Neural crest cell (in vitro differentiated cells): ENCODE results near the gene ZNF516. TPM values are rescaled to one million over a fixed set of nuclear protein-coding genes. Genes with fewer than 3 reads are reported as not detected.

ENCODE experiments used
- DNase-seq: peaks from one replicate; pipeline ENCODE4 v3.0.0; 2021; ENCODE audit warnings: low read depth, mixed read lengths, low spot score
- H3K27ac Mint-ChIP-seq: one replicate; pipeline ENCODE4 v1.8.0; 2021; ENCODE audit warnings: mild to moderate bottlenecking, mixed read lengths; ENCODE audit not compliant: unreplicated experiment
- H3K27me3 Mint-ChIP-seq: 2 replicates; pipeline ENCODE4 v1.8.0; 2021; ENCODE audit warnings: low read depth, mild to moderate bottlenecking, mixed read lengths
- H3K36me3 Mint-ChIP-seq: 2 replicates; pipeline ENCODE4 v1.8.0; 2021; ENCODE audit warnings: low read depth, mild to moderate bottlenecking, mixed read lengths
- H3K4me1 Mint-ChIP-seq: 2 replicates; pipeline ENCODE4 v1.8.0; 2021; ENCODE audit warnings: mixed read lengths
- H3K4me3 Mint-ChIP-seq: one replicate; pipeline ENCODE4 v1.8.0; 2021; ENCODE audit warnings: mild to moderate bottlenecking, mixed read lengths
- H3K9me3 Mint-ChIP-seq: 2 replicates; pipeline ENCODE4 v1.8.0; 2021; ENCODE audit warnings: mixed read lengths
- CTCF ChIP-seq: fragments of 200-600 bp; sonication (generic); conservative IDR thresholded peaks from 2 replicates; pipeline ENCODE4 v1.5.0; 2021; ENCODE audit warnings: antibody characterized with exemption, mild to moderate bottlenecking
- total RNA-seq: library from RNA; stranded (reverse); gene quantifications from 2 replicates; pipeline ENCODE4 v1.2.1, GENCODE V29; 2021

ZNF516 gene
- total RNA-seq, 1 donor from 2014 or later = 91.2 TPM

DNA sequence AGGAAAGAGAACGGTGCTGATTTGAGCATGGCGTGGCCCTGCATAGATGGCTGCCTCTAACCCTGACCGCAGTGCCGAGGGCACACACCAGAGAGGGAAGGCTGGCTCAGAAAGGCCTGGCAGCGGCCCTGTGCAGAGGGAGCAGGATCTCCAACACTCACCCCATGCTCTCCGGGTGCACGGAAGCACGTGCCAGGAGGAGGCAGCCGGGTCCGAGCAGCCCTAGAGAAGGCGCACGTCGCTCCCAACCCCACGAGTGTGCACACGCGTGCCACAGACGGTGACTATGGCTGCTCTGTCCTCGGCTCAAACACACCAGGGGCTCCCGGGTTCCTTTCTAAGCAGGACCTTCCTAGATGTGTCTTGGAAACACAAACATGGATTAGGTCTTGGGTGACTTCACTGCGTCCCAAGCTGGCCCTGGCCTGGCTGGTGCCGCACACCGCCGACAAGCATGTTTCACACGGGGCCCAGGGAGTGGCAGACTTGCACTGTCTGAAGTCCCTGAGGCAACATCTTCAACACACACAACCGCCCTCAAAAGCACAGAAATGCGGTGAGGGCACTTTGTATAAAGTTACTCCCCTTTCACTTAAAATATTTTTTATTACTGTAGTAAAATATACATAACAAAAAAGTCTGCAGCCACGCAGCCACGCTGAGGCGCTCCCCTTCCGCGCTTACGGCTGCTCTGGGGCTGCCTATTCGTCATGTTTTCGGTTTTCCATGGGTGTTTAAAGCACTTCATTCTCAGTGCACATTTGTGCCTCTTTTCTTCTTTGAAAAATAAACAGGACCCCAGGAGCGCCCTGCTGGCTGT is 110.0 kb downstream of the ZNF516 start:
- DNase-seq = no peak
- peaks cover 2% of the 10 kb centered on the region for H3K9me3 Mint-ChIP-seq
- H3K27ac Mint-ChIP-seq = no peak overlapping the region
- peaks cover 29% of the 10 kb centered on the region for H3K4me1 Mint-ChIP-seq
- no peak for TF ChIP-seq CTCF
- no peaks in the 10 kb centered on the region for H3K27me3 Mint-ChIP-seq
- H3K4me3 Mint-ChIP-seq = no peak overlapping the region
- peaks cover 30% of the 10 kb centered on the region for H3K36me3 Mint-ChIP-seq

- Mint-ChIP-seq H3K36me3 (peaks cover 27% of the 10 kb centered on the region), H3K4me3 (no peak overlapping the region), H3K4me1 (peaks cover 29% of the 10 kb centered on the region), H3K9me3 (peaks cover 2% of the 10 kb centered on the region), H3K27me3 (no peaks in the 10 kb centered on the region), H3K27ac (no peak overlapping the region)
- DNase-seq = no peak
- no peak for TF ChIP-seq CTCF
These were observed 110.8 kb downstream of the ZNF516 start for GRCh38 chr18:76384114-76384790.

DNA sequence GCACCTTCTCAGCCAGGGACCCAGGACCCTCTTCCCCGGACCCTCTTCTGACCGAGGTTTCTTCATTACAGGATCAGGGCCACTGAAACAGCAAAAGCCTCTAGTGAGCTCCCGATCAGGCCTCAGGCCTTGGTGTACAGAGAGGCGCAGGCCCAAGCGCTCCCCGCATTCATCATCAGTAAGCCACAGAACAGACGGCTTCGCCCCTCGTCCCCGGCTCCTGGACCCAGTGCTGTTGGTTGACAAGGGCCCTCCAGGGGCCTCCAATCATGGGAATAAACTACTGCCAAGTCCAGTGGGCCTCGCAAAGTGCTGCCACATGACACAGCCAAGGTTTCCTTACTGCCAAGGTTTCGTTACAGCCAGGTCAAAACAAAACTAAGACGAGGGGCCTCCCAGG is 111.4 kb downstream of the ZNF516 start:
- Mint-ChIP-seq H3K36me3 (peaks cover 24% of the 10 kb centered on the region), H3K9me3 (peaks cover 2% of the 10 kb centered on the region), H3K27me3 (no peaks in the 10 kb centered on the region), H3K4me1 (peaks cover 27% of the 10 kb centered on the region), H3K27ac (no peak overlapping the region), H3K4me3 (no peak overlapping the region)
- no peak for DNase-seq
- no peak for TF ChIP-seq CTCF

GRCh38 chr18:76382275-76382674 is 112.8 kb downstream of the ZNF516 start:
- peak overlapping the region; percentile 57 for H3K27ac Mint-ChIP-seq

More at GRCh38 chr18:76382275-76382674, 112.8 kb downstream of the ZNF516 start:
- Mint-ChIP-seq H3K4me1 (peaks cover 27% of the 10 kb centered on the region), H3K4me3 (no peak overlapping the region), H3K36me3 (peaks cover 16% of the 10 kb centered on the region), H3K27me3 (no peaks in the 10 kb centered on the region), H3K9me3 (peaks cover 2% of the 10 kb centered on the region)
- no peak for DNase-seq
- TF ChIP-seq CTCF = no peak
